Stimulated activated naive CD4-positive, alpha-beta T cell (primary cell): ENCODE measurements around the gene FOXRED2.
A peak's percentile ranks its signal among the peaks of the same experiment; 100 is the strongest.

Source experiments
- DNase-seq, 6 experiments: peaks; one replicate each; lab custom pipeline; 2025; lab: John Stamatoyannopoulos, UW

Gene FOXRED2

GRCh38 chr22:36514766-36515165 lies 7.9 kb upstream of the FOXRED2 start:
- DNase-seq = no peak

GRCh38 chr22:36512991-36513390 lies 6.2 kb upstream of the FOXRED2 start:
- DNase-seq = no peak

DNA sequence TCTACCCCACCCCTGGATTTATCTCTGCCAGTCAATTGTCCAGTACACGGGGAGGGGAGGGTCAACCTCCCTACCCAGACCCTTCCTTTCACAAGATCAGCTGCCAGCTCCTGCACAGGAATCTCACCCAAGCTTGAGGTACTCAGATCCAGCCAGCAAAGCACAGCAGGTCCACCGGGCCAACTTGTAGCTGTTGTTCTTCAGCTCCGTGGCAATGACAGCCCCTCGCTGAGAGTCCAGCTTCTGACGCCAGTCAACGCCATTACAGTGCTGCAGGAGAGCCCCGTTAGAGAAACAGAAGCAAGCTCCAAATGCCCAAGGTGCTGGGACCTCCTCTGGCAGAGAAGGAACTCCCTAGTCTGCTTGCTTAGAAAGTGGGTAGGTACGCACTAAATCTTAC lies 5.5 kb upstream of the FOXRED2 start:
- DNase-seq = no peak

- DNase-seq = peak in 4 of 6 experiments; percentile 10 to 30 (median 24)
Measured at GRCh38 chr22:36510966-36511881, 4.4 kb upstream of the FOXRED2 start.

DNA sequence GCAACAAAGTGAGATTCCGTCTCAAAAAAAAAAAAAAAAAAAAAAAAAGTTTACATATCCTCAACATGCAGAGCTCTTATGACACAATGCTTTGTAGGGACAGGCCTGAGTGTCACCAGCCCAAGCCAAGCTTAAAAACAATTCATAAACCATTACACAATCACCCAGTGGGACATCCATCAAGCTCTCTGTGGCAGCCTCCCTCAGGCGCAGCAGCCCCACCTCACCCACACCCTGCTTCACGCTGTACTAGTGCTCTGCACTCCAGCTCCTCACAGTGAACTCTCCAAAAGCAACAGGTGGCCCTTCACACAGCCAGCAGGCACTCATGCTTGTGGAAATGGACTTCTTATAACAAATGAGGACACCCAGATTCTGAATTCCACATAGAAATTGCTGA lies 3.5 kb upstream of the FOXRED2 start:
- no peak for DNase-seq

DNA sequence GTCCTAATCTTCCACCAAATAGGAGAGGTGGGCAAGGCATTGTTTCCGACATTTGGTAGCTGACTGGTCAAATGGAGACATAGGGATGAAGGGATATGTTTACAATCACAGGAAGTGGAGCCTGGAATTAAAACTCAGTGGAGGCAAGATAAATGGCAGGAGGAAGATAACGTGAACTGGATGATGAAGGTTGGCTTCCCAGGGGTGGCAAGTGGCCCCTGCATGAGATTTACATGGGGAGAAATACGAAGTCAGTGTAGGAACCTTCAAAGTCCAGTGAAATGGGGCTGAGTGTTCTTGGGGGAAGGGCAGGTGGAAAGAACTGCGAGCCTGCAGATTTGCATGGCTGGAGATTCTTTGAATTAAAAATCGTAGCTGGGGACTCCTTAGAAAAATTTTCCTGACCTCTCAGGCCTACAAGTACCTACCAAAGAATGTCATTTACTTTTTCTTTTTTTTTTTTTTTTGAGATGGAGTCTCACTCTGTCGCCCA lies 724 bp upstream of the FOXRED2 start:
- no peak for DNase-seq

- no peak for DNase-seq
Measured at GRCh38 chr22:36505998-36506635, 723 bp downstream of the FOXRED2 start.

- DNase-seq = no peak
Measured at GRCh38 chr22:36497910-36498665, 8.8 kb downstream of the FOXRED2 start.

GRCh38 chr22:36493690-36494110 lies 13.1 kb downstream of the FOXRED2 start:
- peak in 1 of 6 experiments; percentile 5 for DNase-seq

DNA sequence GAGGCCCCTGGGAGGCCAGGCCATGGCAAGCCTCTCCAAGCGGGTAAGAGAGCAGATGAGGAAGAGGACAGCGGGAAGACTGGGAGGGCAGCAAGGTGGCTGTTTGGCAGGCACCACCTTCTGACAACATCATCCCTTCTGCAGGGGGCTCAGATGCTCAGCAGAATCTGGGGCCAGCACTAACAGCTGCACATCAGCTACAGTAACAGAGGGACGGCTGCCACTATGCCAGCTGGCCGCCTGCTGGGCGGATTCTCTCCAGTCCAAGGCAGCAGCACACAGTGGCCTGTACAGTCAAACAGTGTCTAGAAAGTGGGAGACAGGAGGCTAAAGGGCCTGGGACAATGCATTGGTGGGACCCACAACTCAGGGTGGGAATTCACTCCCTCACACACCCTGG lies 14.7 kb downstream of the FOXRED2 start:
- no peak for DNase-seq

- no peak for DNase-seq
Measured at GRCh38 chr22:36491155-36491554, 15.7 kb downstream of the FOXRED2 start.

GRCh38 chr22:36486619-36487384 lies 20.0 kb downstream of the FOXRED2 start:
- DNase-seq = peak; percentile 40 to 72 (median 54)

GRCh38 chr22:36481393-36482168 lies 25.3 kb downstream of the FOXRED2 start, which contains the start of gene TXN2:
TSS of gene TXN2 (minus strand) at chr22:36481640. CDS start at chr22:36480837, 803 bp downstream.
- DNase-seq = peak; percentile 93 to 97 (median 96)

GRCh38 chr22:36480941-36481392 lies 25.9 kb downstream of the FOXRED2 start:
- DNase-seq = no peak

GRCh38 chr22:36478966-36479365 lies 27.9 kb downstream of the FOXRED2 start:
- no peak for DNase-seq

DNA sequence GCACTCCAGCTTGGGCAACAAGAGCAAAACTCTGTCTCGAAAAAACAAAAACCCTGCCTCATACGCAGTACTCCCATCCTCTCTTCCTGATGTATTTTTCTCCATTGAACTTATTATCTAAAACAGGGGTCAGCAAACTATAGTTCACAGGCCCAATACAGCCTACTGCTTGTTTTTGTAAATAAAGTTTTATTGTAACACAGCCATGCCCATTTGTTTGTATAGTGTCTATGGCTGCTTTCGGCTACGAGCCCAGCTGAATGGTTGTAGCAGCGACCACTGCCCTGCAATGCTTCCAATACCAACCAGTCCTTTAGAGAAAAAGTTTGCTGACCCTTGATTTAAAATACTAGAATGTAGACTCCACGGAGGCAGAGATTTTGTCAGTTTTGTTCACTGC lies 31.5 kb downstream of the FOXRED2 start:
- DNase-seq = no peak

DNA sequence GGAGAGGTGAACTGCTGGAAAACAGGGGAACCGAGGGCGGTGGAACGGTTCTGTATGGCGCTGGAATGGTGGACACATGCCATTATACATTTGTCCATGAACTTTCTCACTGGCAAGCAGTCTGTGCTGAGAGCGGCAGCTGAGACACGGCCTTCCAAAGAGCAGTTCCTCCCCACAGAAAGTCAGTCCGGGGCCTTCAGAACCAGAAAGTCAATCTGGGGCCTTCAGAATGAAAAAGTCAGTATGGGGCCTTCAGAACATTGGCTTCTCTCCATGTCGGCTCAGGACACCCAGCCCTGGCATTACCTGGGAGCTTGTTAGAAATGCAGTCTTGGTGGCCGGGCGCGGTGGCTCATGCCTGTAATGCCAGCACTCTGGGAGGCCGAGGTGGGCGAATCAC lies 34.2 kb downstream of the FOXRED2 start:
- no peak for DNase-seq

DNA sequence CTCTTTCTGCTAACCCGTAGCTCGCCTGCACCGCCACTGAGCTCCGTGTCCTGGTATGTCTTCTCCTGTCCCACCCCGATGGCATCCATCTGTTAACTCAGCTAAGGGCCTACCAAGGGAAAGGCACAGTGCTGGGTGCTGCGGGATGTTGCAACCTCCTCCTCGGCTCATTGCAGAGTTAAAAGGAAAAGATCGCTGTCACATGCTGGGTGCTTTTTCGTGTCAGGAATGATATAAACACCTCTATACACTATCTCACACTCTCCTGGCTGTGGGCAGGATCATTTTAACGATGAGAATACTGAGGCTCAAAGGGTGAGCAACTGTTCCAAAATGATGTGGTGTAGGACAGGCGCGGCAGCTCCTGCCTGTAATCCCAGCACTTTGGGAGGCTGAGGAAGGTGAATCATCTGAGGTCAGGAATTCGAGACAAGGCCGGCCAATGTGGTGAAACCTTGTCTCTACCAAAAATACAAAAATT lies 35.5 kb downstream of the FOXRED2 start:
- no peak for DNase-seq

DNA sequence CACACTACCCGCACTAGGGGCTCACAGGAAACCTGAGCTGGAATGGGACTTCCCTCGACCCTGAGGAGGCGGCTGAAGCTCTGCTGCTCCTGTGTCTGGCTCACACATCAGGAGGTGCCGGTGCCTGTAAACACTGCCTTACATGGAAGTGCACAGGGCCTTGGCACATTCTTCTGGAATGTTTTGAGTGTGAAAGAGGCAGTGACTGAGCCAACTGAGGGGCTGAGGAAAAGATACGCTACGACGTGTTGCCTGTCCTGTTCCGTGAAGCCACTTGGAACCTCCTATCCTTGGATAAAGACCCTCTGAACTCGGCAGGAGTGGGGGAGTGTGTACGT lies 35.9 kb downstream of the FOXRED2 start:
- DNase-seq = no peak

DNA sequence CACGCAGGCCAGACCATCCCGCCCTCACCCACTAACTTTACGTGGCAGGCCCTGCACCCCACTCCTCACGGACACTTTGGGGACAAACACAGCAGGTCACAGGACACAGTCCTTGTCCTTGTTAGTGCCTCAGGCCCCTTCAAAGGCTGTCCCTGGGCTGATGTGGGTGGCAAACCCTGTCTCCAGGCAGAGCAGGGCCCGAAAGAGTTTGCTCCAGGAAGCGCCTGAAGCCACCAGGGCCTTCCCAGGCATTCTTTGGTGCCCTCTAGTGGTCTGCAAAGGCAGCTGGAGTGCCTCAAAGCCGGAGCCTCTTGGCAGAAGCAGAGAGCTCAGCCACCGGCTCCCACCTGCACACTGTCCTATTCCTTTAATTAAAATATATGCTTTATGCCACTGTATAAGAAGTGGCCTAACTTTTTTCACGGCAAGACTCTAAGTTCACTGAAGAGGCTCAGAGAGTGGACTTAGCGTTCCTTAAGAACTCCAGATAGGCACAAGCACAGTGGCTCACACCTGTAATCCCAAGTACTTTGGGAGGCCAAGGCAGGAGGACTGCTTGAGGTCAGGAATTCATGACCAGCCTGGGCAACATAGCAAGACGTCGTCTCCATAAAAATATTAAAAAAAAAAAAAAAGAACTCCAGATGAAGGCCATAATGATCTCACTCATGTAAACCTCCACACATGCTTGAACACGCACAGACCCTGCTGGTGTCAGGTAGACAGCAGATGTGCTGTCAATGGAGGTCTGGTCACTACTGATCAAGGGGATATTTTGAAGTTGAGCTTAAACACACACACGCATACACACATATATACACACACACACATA lies 36.5 kb downstream of the FOXRED2 start:
- DNase-seq = peak; percentile 65 to 93 (median 78)
